ENCODE data around the gene GPR108. TPM values are rescaled to one million over a fixed set of nuclear protein-coding genes. Genes with fewer than 3 reads are reported as not detected.

The GPR108 gene
- total RNA-seq, 4 donors from 2014 or later, result 45.7 to 72.8 (median 52.0) TPM

- intact Hi-C loops (cut with DNase I), result no loop called here
- Histone ChIP-seq H3K27ac (peak overlapping the region in 2 of 4 donors; percentile 21 to 92), H3K27me3 (peaks cover 0 to 26% (median 0%) of the 10 kb centered on the region in 4 donors), H3K4me1 (peaks cover 4 to 39% (median 15%) of the 10 kb centered on the region in 3 donors), H3K36me3 (no peaks in the 10 kb centered on the region), H3K4me3 (no peak overlapping the region), H3K9me3 (no peaks in the 10 kb centered on the region)
- WGBS, 2 donors, result 55 to 61% methylated on average over 7 to 11 of the region's 11 CpGs
- TF ChIP-seq CTCF (IDR thresholded peaks at IDR 0.05), result peak in 4 of 6 experiments; percentile 17 to 51 (median 26)
- TF ChIP-seq POLR2A (IDR thresholded peaks at IDR 0.05), result no peak
- DNase-seq, result no peak
Observed at GRCh38 chr19:6769006-6769619, 31.7 kb upstream of the GPR108 start.

- DNase-seq, result no peak
- Histone ChIP-seq H3K4me3 (peak overlapping the region in 3 of 4 donors; percentile 54 to 74 (median 59)), H3K27ac (peak overlapping the region; percentile 71 to 92 (median 89)), H3K27me3 (peaks cover 0 to 26% (median 0%) of the 10 kb centered on the region in 4 donors), H3K9me3 (no peaks in the 10 kb centered on the region), H3K36me3 (peaks cover 0 to 3% (median 0%) of the 10 kb centered on the region in 3 donors), H3K4me1 (peaks cover 4 to 39% (median 15%) of the 10 kb centered on the region in 3 donors)
- TF ChIP-seq POLR2A (IDR thresholded peaks at IDR 0.05) (no peak), CTCF (IDR thresholded peaks at IDR 0.05) (no peak)
- whole genome bisulfite sequencing, 2 donors, result 45 to 46% methylated on average over 7 to 8 of the region's 8 CpGs
- intact Hi-C loops (cut with DNase I), result no loop called here
Observed at GRCh38 chr19:6768236-6768785, 30.9 kb upstream of the GPR108 start.

GRCh38 chr19:6767357-6768235 is 30.2 kb upstream of the GPR108 start, which contains the start of gene SH2D3A:
Gene SH2D3A, minus strand, starts transcription at chr19:6767435. Its CDS starts 3,687 bp downstream, at chr19:6763748.
- TF ChIP-seq POLR2A (IDR thresholded peaks at IDR 0.05) (peak in 3 of 4 donors; percentile 67 to 69 (median 68)), CTCF (IDR thresholded peaks at IDR 0.05) (peak in 3 of 6 experiments; percentile 15 to 16 (median 15))
- peaks cover 4 to 38% (median 15%) of the 10 kb centered on the region in 3 donors for H3K4me1 ChIP-seq
- H3K9me3 ChIP-seq, result no peaks in the 10 kb centered on the region
- peak within 1 kb of the TSS; percentile 37 to 74 (median 56) for H3K4me3 ChIP-seq
- H3K27ac ChIP-seq, result peak within 1 kb of the TSS; percentile 87 to 92 (median 90)
- 1 to 2% methylated on average over 14 to 16 of the region's 47 CpGs for WGBS, 2 donors
- peaks cover 0 to 26% (median 0%) of the 10 kb centered on the region in 4 donors for H3K27me3 ChIP-seq
- intact Hi-C loops (cut with DNase I), result no loop called here
- DNase-seq, result peak; percentile 66
- H3K36me3 ChIP-seq, result peaks cover 0 to 10% (median 0%) of the 10 kb centered on the region in 3 donors

- H3K4me1 ChIP-seq, result peaks cover 4 to 34% (median 15%) of the 10 kb centered on the region in 3 donors
- no peaks in the 10 kb centered on the region for H3K9me3 ChIP-seq
- no peak for TF ChIP-seq POLR2A (IDR thresholded peaks at IDR 0.05)
- TF ChIP-seq CTCF (IDR thresholded peaks at IDR 0.05), result no peak
- H3K27me3 ChIP-seq, result peaks cover 0 to 26% (median 0%) of the 10 kb centered on the region in 4 donors
- H3K27ac ChIP-seq, result peak overlapping the region; percentile 87 to 92 (median 90)
- intact Hi-C loops (cut with DNase I), result no loop called here
- DNase-seq, result no peak
- WGBS, 2 donors, result 0 to 2% methylated on average over 15 of the region's 15 CpGs
- peak overlapping the region; percentile 37 to 74 (median 56) for H3K4me3 ChIP-seq
- H3K36me3 ChIP-seq, result peaks cover 0 to 15% (median 0%) of the 10 kb centered on the region in 3 donors
Observed at GRCh38 chr19:6767081-6767356, 29.6 kb upstream of the GPR108 start.

Data from esophagus squamous epithelium (tissue), 5 donors.